ENCODE data around the gene ETV6. TPM values are rescaled to one million over a fixed set of nuclear protein-coding genes. Genes with fewer than 3 reads are reported as not detected.

The ETV6 gene
- total RNA-seq, 1 donor from 2014 or later, result 18.4 TPM

DNA sequence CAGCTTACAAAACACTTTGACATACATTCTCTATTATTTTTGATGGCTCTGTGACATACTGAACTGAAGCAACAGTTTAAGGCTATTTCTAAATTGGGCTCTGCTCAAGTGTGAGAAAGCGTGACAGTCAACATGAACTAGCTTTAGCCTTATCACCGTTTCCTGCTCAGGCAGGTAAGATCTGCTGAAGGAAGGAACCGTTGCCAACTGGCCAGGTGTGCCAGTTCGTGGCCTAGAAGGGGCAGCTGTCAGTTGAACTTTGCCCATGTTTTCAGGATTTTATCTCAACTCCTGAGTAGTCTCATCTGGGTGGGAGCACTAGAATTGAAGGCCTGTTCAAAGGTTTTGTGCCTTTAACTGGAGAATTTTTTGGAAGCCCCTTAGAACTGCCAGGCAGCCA is 79.5 kb downstream of the ETV6 start:
- intact Hi-C loops (cut with DNase I), result no loop called here
- no peak for DNase-seq (ENCODE audit: low spot score)

DNA sequence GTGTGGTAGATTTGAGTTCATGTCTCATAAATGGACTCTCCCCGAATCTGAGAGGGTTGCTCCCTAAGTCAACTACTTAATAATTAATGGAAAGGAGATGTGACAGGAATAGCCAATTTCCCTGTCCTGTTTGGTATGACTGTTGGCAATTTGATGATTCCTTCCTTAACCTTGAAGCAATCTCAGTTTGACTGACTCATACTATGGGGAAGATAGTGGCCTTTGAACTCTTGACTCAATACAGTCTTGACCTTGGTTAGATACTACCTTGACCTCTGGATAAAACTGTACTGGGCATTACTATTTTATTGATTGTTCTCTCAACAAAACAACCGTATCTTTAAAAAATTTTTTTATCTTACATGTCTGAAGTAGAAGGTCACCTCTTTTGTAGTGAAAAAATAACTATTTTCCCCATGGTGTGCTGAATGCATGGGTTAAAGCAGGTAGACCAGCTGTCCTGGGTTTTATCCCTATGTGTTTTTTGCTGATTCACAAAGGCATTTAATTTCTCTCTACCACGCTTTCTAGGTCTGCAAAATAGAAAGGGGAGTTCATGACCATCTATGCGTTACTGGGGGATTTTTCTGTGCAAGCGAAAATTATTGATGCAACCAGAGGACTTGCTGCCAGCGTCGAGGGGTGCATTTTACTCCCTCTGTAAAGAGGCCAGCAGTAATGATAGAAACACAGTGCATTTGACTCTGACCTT is 80.1 kb downstream of the ETV6 start:
- no peak for DNase-seq (ENCODE audit: low spot score)
- intact Hi-C loops (cut with DNase I), result loop anchor here (10.0 kb wide), 1 partner anchor 305 kb away; no protein-coding TSS in a partner anchor

DNA sequence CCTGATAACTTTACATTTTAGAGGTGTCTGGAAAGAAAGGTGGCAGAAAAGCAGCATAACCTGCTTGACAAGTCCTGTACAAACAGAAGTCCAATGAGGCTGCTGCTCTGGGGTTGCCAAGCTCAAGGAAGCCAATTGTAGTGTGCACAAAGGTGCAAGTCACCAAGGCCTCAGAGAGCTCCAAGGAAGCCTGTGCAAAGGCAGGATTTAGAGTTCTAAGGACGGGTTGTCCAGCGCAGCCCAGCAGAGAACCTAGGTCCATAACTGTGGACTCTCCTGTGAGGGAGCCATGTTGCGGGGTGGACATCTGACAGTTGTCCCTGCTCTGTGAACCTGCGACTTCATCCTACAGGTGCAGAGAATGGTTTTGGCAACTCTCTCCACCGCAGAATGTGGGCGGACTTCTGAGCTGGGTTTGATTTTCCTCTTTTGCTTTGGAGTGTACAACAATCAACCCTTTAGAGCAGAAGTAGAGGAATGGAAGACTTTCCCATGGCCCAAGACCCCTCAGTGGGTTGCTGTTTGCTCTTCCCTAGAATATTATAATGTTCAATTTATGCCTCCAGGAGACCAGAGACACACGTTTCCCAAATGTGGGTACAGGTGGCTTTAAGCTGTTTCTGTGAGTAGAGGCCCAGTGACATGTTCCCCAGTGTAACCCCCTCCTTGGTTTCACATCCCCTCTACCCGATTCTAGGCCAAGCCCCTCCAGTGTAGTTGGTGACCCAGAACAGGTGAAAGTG is 81.0 kb downstream of the ETV6 start:
- no peak for DNase-seq (ENCODE audit: low spot score)
- intact Hi-C loops (cut with DNase I), result loop anchor here (10.0 kb wide), 1 partner anchor 304 kb away; no protein-coding TSS in a partner anchor

DNA sequence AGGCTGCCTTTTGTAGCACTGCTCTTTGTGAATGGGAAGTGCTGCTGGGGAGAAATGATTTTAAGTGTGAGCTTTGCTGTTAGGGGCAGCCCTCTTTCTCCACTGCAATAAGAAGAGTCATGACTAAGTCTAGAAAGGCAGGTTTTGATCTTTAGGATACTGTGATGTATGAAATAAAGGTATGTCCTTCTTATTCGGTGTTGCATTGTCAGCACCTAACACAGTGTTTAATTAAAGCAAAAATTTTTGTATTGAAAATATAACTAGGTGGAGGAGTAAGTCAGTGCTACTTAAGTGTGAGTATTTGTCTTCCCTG is 81.5 kb downstream of the ETV6 start:
- intact Hi-C loops (cut with DNase I), result loop anchor here (10.0 kb wide), 1 partner anchor 304 kb away; no protein-coding TSS in a partner anchor
- no peak for DNase-seq (ENCODE audit: low spot score)

DNA sequence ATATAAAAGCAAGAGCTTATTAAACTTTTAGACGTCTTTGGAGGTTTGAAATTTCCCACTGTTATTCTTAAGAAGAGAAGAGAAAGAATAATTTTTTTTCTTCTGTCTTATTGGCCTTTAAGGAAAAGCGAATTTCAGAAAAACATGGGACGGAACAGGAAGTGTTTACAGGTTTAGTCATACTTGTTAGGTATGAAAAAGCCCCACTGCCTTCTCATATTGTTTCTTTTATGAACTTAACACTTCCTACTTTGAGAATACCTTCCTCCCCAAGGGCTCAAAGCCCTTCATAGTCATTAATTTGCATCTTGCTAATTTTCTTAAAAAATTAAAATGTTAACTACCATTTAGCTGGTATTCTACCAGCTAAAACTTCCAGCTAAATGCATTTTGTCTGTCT is 82.0 kb downstream of the ETV6 start:
- DNase-seq (ENCODE audit: low spot score), result no peak
- intact Hi-C loops (cut with DNase I), result loop anchor here (10.0 kb wide), 1 partner anchor 303 kb away; no protein-coding TSS in a partner anchor

DNA sequence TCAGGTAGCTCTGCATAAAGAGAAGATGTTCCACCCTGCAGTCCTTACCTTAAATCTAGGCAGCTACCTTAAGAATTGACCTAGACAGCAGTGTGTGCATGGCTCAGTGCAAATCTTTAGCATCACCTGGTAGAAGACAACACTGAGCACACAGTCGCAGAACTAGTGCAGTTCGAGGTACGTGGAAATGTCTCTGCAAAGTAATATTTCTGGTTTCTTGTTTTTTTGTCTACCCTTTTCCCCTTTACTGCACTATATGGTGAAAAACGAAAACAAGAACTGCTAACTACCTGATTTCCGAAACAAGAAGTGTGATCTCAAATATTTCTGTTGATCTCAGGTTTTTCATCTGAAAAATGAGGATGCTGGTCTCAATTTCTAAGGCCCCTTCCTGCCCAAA is 82.5 kb downstream of the ETV6 start:
- DNase-seq (ENCODE audit: low spot score), result no peak
- intact Hi-C loops (cut with DNase I), result loop anchor here (10.0 kb wide), 1 partner anchor 303 kb away; no protein-coding TSS in a partner anchor

DNA sequence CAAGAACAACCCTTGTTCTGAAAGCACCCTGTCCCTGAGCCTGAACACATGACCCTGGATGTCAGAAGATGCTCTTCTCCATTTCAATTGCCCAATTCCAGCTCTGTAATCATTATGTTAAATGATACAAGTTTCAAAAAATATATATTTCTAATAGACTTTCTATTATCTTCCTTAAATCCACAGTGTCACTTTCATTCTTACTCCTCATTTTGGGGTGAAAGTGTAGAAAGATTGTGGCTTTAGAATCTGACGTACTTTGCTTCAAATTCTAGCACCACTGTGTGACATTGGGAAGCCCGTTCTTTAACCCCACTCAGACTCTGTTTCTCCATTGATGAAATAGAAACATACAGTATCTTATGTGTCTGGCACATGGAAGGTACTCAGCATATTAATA is 83.2 kb downstream of the ETV6 start:
- intact Hi-C loops (cut with DNase I), result loop anchor here (10.0 kb wide), 1 partner anchor 302 kb away; no protein-coding TSS in a partner anchor
- DNase-seq (ENCODE audit: low spot score), result no peak

DNA sequence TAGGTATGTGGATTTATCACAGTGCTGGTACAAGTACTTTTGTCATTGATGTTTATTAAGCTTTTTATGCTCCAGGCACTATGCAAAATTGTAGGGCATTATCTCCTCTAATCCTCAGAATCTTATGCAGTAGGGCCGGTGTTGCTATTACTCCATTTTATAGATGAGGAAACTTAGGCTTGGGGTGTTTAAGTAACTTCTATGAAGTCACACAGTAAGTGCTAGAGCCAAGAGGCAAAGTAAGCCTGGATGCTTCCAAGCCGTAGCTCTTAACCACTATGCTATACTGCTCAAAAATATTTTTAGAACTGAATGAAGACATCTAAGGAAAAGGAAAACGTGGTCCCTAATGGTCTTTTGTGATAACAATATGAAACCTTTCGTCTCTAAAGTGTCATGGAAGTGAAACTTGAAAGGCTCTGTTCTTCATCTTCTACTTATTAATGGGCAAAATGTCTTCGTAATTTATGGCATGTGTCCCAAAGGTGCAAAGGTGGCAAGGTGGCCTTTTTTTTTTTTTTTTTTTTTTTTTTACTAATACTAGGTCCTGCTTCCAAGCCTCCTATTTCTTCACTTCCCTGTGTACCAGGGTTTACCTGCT is 85.2 kb downstream of the ETV6 start:
- intact Hi-C loops (cut with DNase I), result loop anchor here (10.0 kb wide), 1 partner anchor 300 kb away; no protein-coding TSS in a partner anchor
- no peak for DNase-seq (ENCODE audit: low spot score)

DNA sequence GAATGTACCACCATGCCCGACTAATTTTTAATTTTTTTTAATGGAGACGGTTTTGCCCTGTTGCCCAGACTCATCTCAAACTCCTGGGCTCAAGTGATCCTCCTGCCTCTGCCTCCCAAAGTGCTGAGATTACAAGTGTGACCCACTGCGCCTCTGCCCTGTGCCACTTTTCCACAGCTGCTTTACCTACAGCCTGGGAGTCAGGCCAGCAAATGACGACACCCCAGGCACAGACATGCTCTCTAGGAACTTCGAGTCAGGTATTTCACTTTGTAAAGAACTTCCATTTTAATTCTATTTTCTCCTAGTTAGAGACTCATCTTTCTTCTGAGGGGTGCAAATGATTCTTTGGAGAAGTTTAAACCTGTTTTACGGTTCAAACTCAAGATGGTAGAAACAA is 89.0 kb downstream of the ETV6 start:
- intact Hi-C loops (cut with DNase I), result loop anchor here (10.0 kb wide), 1 partner anchor 296 kb away; no protein-coding TSS in a partner anchor
- no peak for DNase-seq (ENCODE audit: low spot score)

DNA sequence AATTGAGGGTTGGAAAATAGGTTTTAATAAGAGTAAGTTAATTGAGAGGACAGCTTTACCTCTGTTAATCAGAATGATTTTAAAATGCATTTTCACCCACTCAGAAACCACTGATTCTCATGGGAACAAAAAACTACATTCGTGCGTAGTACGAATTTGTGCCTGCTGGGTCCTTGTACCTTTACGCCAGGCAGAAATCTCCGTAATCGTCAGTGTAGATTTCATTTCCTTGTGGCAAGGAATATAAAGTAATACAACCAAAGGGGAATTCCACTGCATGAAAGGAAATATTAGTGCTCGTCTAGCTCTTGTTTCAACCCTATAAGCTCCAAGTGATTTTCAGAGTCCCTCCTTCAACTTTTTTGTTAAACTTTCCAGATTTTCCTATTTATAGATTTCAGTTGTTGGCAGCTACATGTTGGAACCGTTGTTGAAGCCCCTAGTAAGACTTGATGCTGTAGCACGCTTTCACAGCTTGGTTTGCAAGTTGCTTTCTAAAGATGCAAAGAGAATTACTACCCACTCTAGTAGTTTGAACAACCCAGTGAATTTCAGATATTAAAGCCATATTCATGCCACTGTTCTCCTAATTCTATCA is 90.6 kb downstream of the ETV6 start:
- intact Hi-C loops (cut with DNase I), result loop anchor here (10.0 kb wide), 1 partner anchor 295 kb away; no protein-coding TSS in a partner anchor
- DNase-seq (ENCODE audit: low spot score), result no peak

DNA sequence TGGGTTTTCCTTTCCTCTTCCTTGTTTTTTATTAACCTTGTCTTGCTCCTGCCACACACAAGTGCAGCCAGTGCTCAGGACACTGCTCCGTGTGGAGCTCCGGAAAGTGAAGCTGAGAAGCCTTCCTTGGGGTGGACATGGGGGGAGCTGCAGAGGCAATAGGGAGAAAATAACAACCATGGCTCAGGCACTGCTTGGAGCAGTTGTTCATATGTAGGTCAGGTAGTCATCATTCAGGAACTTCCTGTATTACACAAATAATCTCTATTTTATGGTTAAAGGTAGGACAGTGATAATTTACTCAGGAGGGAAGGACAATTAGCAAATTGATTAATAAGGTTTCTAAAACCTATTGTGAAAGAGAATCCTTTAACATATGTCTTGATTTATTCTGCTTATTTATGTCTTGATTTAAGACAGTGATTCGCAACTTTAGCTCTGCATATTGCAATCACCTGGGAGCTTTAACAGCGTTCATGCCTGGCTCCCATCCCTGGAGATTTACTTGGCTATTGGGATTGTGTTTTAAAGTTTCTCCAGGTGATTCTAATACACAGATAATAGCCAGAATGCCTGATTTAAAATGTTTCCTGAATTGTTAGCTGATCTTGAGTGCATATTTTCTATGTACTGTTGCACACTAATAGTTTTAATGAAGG is 92.1 kb downstream of the ETV6 start:
- intact Hi-C loops (cut with DNase I), result no loop called here
- DNase-seq (ENCODE audit: low spot score), result no peak

DNA sequence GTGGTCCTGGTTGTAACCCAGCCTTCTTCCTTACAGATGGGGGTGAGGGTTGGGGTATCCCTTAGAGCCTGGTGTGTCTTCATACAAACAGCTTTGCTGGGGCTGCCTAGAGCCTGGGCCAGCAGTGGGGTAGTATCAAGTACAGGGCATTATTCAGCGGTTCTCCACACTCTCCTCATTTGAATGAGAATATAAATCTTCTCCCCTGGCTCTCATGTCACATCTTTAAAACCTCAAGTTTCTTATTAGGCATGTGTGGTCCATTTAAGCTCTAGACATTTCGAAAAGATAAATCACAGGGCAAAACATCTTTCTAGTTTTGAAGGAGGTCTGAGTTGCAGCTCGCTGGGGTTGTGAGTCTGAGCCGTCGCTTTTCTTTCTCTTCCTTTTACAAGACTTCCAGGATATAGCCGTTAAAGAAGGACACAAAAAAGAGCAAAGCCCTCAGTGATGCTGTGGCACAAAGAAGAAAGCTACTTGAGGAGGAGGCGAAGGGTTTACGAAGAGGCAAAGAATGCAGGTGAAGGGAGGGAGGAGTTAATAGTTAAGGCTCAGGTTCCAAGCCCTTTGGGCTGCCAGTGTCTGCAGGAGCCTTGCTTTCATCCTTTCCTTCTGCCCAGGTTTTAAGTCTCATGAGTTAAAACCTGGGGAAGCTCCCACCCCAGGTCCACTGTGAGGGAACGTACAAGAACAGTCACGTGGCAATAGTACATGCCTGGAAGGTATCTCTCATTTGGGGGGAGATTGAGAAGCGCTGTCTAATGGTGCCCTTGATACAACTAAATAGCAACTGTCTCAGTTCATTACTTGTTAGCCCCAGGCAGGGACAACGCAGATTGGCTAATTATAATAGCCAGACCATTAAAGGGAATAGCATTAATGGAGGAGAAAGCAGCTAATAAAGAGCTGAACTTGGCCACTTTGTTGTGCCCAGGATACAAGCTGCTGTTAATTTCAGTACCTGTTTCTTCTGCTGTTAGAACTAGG is 94.2 kb downstream of the ETV6 start:
- intact Hi-C loops (cut with DNase I), result no loop called here
- DNase-seq (ENCODE audit: low spot score), result no peak

DNA sequence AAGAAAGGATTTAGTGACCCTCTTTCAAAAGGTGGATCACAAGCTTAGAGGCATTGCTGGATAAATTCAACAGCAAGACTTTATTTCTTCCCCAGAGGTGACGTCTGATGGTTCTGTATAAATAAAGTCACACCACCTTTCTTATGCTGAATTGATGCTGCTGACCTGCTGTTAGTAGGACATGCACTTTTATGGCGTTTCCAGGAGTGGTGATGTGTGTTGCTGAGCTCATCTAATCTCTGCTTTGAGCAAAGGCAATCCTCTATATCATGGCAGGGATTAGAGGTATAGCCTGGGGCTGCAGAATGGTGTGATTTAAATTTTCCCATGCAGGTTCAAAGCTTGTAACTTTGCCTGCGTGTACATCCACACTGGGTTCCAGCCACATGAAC is 94.9 kb downstream of the ETV6 start:
- DNase-seq (ENCODE audit: low spot score), result no peak
- intact Hi-C loops (cut with DNase I), result no loop called here

DNA sequence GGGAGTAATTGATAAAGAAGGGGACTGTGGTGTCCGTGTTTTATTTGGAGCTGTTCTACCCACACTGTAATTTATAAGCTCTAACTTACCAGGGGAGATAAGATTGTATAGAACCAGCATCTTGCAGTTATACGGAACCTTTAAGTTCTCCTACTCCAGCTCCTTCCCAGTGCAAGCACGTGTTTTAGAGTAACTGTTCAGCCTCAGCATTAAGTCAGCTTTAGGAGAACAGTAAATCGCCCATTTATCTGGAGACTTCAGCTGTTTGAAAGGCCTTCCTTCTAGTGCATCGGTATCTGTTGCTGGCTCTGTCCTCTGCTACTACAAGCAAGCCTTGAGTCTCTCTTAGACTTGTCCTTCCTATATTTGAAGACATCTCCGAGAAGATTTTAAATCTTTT is 95.6 kb downstream of the ETV6 start:
- intact Hi-C loops (cut with DNase I), result no loop called here
- no peak for DNase-seq (ENCODE audit: low spot score)

DNA sequence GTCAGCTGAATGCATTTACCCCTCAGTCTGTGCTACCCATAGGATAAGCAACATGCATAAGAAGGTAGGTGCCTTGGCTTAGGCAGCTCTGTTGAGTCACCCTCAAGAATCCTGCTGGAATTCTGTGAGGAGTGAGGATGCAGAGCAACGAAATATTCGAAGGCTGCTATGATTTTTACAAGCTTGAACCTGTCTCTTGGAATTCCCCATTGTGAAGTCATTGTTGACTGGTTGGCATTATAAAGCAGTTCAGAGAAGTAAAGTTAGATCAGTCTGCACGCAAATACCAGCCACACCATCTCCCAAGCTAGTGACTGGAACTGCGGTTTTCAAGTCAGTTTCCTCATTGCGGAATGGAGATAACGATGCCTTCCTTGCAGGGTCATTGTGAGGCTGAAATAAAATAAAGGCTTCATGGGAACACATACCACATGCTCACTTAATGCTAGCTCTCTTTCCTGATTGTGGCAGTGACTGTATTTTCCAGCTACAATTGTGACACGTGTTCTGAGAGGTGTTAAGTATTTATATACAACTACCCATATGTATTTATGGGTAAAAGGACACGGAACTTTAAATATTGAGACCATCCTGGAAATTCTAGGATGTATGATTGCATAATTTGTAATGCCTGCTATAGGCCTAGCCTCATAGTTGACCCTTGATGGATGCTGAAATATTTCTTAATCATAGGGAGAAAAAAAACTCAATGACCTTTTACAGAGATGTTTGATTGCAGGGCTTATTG is 96.7 kb downstream of the ETV6 start:
- intact Hi-C loops (cut with DNase I), result no loop called here
- no peak for DNase-seq (ENCODE audit: low spot score)

DNA sequence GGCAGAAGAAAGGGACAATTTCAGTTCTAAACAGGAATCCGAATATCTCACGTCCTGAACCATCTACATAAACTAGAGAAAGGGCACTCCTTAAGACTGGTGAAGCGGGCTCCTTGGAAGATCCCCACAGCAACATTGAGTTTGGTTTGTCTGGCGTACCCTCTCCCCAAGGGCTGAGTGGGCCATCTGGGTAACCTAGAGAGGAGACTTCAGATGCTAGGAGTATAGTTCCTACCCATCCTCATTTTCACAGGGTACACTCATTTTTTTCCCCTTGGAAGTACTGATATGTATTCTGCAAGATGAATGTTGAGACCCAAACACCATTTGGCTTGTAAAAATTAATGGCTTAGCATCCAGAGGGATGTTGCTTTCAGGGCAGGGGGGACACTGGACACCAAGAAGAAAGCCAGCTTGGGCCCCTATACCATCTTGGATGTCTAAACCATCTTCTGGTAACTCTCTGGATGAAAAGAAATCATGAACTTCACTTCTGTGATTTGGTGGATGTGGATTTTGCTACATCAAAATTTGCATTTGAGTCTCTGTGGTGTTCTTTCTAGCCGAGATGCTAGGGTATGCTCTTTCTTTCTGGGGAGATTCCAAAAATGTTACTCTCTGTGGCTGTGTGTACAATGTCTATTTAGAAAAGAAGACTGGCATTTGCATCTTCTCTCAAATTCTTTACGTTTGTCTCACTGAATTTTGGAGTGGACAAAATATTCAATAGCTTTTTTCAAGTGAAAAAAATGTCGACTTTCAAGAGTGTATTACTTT is 97.7 kb downstream of the ETV6 start:
- no peak for DNase-seq (ENCODE audit: low spot score)
- intact Hi-C loops (cut with DNase I), result no loop called here

DNA sequence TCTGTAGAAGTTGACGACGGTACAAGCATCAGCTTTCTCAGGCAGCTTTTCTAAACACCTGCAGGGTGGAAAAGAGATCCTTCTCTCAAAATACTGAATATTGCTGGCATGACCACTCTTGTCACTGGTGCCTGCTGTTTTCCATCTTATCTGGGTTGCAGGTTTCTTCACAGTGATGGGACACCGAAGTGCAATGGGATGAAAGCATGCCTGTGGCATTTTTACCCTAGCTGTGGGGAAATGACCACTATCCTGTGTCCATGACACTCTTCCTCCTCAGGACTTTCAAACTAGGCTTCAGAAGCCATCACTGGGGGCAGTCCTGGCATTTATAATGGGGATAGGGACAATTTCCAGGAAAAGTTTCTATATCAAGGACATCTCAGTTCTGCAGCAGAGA is 98.5 kb downstream of the ETV6 start:
- intact Hi-C loops (cut with DNase I), result no loop called here
- DNase-seq (ENCODE audit: low spot score), result no peak
